H9 (cell line): ENCODE data around the gene ITGA11. TPM values are rescaled to one million over a fixed set of nuclear protein-coding genes. Genes with fewer than 3 reads are reported as not detected.

Experiments used
- DNase-seq: peaks from one replicate; pipeline ENCODE4 v3.0.0-alpha.2; 2017
- H2AFZ ChIP-seq: one replicate; pipeline ENCODE4 v1.6.1; 2013; ENCODE audit warnings: mild to moderate bottlenecking, low read length, control low read depth, moderate library complexity
- H2AK5ac ChIP-seq: 2 replicates; pipeline ENCODE4 v1.6.1; 2013; ENCODE audit warnings: low read length, control low read depth, mixed read lengths; ENCODE audit not compliant: insufficient read length
- H2BK120ac ChIP-seq: one replicate; pipeline ENCODE4 v1.6.1; 2013; ENCODE audit warnings: low read depth, mild to moderate bottlenecking, low read length, control low read depth, inconsistent platforms; ENCODE audit not compliant: poor library complexity, severe bottlenecking
- H2BK12ac ChIP-seq: 2 replicates; pipeline ENCODE4 v1.6.1; 2013; ENCODE audit warnings: low read length, control low read depth, mixed read lengths, low read depth; ENCODE audit not compliant: insufficient read length
- H2BK15ac ChIP-seq: 2 replicates; pipeline ENCODE4 v1.6.1; 2013; ENCODE audit warnings: low read depth, low read length, control low read depth
- H2BK20ac ChIP-seq: one replicate; pipeline ENCODE4 v1.6.1; 2013; ENCODE audit warnings: low read depth, mild to moderate bottlenecking, low read length, control low read depth, inconsistent platforms; ENCODE audit not compliant: poor library complexity, severe bottlenecking
- H2BK5ac ChIP-seq: 2 replicates; pipeline ENCODE4 v1.6.1; 2013; ENCODE audit warnings: low read length, control low read depth, mixed read lengths; ENCODE audit not compliant: insufficient read length
- H3K14ac ChIP-seq: 2 replicates; pipeline ENCODE4 v1.6.1; 2013; ENCODE audit warnings: low read length, control low read depth; ENCODE audit not compliant: insufficient read depth
- H3K18ac ChIP-seq: 2 replicates; pipeline ENCODE4 v1.6.1; 2013; ENCODE audit warnings: low read depth, mild to moderate bottlenecking, mixed read lengths, low read length, control low read depth; ENCODE audit not compliant: insufficient read length
- H3K23ac ChIP-seq: 2 replicates; pipeline ENCODE4 v1.6.1; 2013; ENCODE audit warnings: low read length, control low read depth, mixed read lengths, low read depth; ENCODE audit not compliant: insufficient read length
- H3K23me2 ChIP-seq: 2 replicates; pipeline ENCODE4 v1.6.1; 2013; ENCODE audit warnings: low read depth, mild to moderate bottlenecking, mixed read lengths, low read length, control low read depth; ENCODE audit not compliant: insufficient read length, poor library complexity, severe bottlenecking
- H3K27ac ChIP-seq: 2 replicates; pipeline ENCODE4 v1.5.1; 2013; ENCODE audit warnings: low read length, control low read depth, mixed read lengths, low read depth; ENCODE audit not compliant: insufficient read length
- H3K27me3 ChIP-seq: 2 replicates; pipeline ENCODE4 v1.6.1; 2013; ENCODE audit warnings: low read length, control low read depth, inconsistent platforms; ENCODE audit not compliant: insufficient read depth
- H3K4ac ChIP-seq: 2 replicates; pipeline ENCODE4 v1.6.1; 2013; ENCODE audit warnings: low read depth, mild to moderate bottlenecking, control low read depth, inconsistent platforms, low read length, moderate library complexity
- H3K4me1 ChIP-seq: 2 replicates; pipeline ENCODE4 v1.6.1; 2013; ENCODE audit warnings: low read length, control low read depth, inconsistent platforms; ENCODE audit not compliant: insufficient read depth
- H3K4me2 ChIP-seq: 2 replicates; pipeline ENCODE4 v1.6.1; 2013; ENCODE audit warnings: low read length, control low read depth, mixed read lengths; ENCODE audit not compliant: insufficient read length, insufficient read depth
- H3K56ac ChIP-seq: 2 replicates; pipeline ENCODE4 v1.6.1; 2013; ENCODE audit warnings: low read depth, mild to moderate bottlenecking, mixed read lengths, low read length, control low read depth; ENCODE audit not compliant: insufficient read length
- H3K79me1 ChIP-seq: 2 replicates; pipeline ENCODE4 v1.6.1; 2013; ENCODE audit warnings: low read depth, mild to moderate bottlenecking, moderate library complexity, low read length, control low read depth, inconsistent platforms; ENCODE audit not compliant: insufficient read depth, poor library complexity, severe bottlenecking
- H3K79me2 ChIP-seq: 2 replicates; pipeline ENCODE4 v1.6.1; 2013; ENCODE audit warnings: low read length, control low read depth, inconsistent platforms; ENCODE audit not compliant: insufficient read depth
- H3K9ac ChIP-seq: 2 replicates; pipeline ENCODE4 v1.6.1; 2013; ENCODE audit warnings: low read length, control low read depth, mixed read lengths; ENCODE audit not compliant: insufficient read length; ENCODE audit errors: extremely low read depth
- H3K9me3 ChIP-seq: one replicate; pipeline ENCODE4 v1.6.1; 2013; ENCODE audit warnings: low read depth, low read length, inconsistent platforms; ENCODE audit not compliant: control insufficient read depth
- H3T11ph ChIP-seq: one replicate; pipeline ENCODE4 v1.6.1; 2013; ENCODE audit warnings: mild to moderate bottlenecking, low read length, control low read depth, inconsistent platforms
- H4K20me1 ChIP-seq: one replicate; pipeline ENCODE4 v1.6.1; 2013; ENCODE audit not compliant: control insufficient read depth, insufficient read length, insufficient read depth
- H4K5ac ChIP-seq: 2 replicates; pipeline ENCODE4 v1.6.1; 2013; ENCODE audit warnings: low read depth, mild to moderate bottlenecking, mixed read lengths, low read length, control low read depth; ENCODE audit not compliant: insufficient read length
- H4K8ac ChIP-seq: replicated peaks from 2 replicates; pipeline ENCODE4 v1.6.1; 2013; ENCODE audit warnings: low read length, control low read depth, mixed read lengths, low read depth; ENCODE audit not compliant: insufficient read length
- H4K91ac ChIP-seq: 2 replicates; pipeline ENCODE4 v1.6.1; 2013; ENCODE audit warnings: low read depth, mild to moderate bottlenecking, moderate library complexity, mixed read lengths, low read length, control low read depth; ENCODE audit not compliant: insufficient read length
- H3K27ac Mint-ChIP-seq, 3 experiments: 2 replicates in 2 of 3; 3 replicates in 1 of 3; pipeline ENCODE4 v1.8.0; 2020 to 2021; ENCODE audit warnings: mixed read lengths in 3 of 3, mild to moderate bottlenecking in 1 of 3, moderate library complexity in 1 of 3
- H3K27me3 Mint-ChIP-seq: 2 replicates; pipeline ENCODE4 v1.8.0; 2021; ENCODE audit warnings: low read depth, mild to moderate bottlenecking, moderate library complexity, mixed read lengths
- H3K36me3 Mint-ChIP-seq, 3 experiments: 2 replicates in 2 of 3; 3 replicates in 1 of 3; pipeline ENCODE4 v1.8.0; 2020 to 2021; ENCODE audit warnings: low read depth in 3 of 3, mixed read lengths in 3 of 3; ENCODE audit not compliant: insufficient read depth in 1 of 3
- H3K4me1 Mint-ChIP-seq, 2 experiments: 2 replicates each; pipeline ENCODE4 v1.8.0; 2020; ENCODE audit warnings: mixed read lengths in 2 of 2
- H3K4me3 Mint-ChIP-seq, 2 experiments: 2 replicates in 1 of 2; 3 replicates in 1 of 2; pipeline ENCODE4 v1.8.0; 2020 to 2021; ENCODE audit warnings: mild to moderate bottlenecking in 2 of 2, mixed read lengths in 2 of 2, moderate library complexity in 1 of 2
- H3K9me3 Mint-ChIP-seq, 2 experiments: 2 replicates in 1 of 2; 3 replicates in 1 of 2; pipeline ENCODE4 v1.8.0; 2020; ENCODE audit warnings: mild to moderate bottlenecking in 2 of 2, mixed read lengths in 2 of 2, moderate library complexity in 1 of 2
- WGBS: extraction: QIAGEN DNeasy Blood & Tissue Kit; methylation state at CpG from one replicate; pipeline ENCODE4 v1.1.7; 2013; ENCODE audit warnings: missing lambda C conversion rate, low lambda C conversion rate, mixed read lengths; ENCODE audit not compliant: insufficient read length; ENCODE audit errors: extremely low coverage; 5-methylcytosine and 5-hydroxymethylcytosine counted together
- total RNA-seq: library from RNA; stranded (reverse); gene quantifications from 2 replicates; pipeline ENCODE4 v1.2.1, GENCODE V29; 2021
- TF ChIP-seq, protein P1 (sequence below): fragments of 200-600 bp; sonication (generic); conservative IDR thresholded peaks from 3 replicates; pipeline ENCODE4 v1.8.0; 2021; ENCODE audit warnings: antibody characterized with exemption, mild to moderate bottlenecking

Gene ITGA11
- total RNA-seq, 1 experiment from 2014 or later = 0.07 TPM

DNA sequence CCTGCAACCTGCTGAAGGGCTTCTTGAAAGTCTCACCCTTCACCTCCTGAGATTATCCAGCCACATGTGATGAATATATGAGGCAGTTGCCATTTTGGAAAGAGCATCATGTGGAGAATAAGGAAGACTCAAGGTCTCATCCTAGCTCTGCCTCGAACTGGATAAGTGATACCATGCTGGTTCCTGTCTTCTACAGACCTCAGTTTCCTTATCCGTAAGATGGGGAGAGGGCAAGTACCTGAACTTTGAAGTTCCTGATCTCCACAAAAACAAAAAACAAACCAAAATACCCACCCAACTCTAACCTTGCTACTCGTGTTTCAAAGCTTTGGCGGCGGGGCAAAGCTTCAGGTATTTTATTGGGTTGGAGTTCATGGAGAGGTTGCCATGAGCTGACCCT is 31.5 kb upstream of the ITGA11 start:
- no peak overlapping the region for H2BK15ac ChIP-seq
- no peak overlapping the region for H2AFZ ChIP-seq
- H3T11ph ChIP-seq = no peak overlapping the region
- H3K23ac ChIP-seq = no peak overlapping the region
- H3K4ac ChIP-seq = no peak overlapping the region
- Mint-ChIP-seq H3K27ac (no peak overlapping the region), H3K9me3 (peaks cover 0 to 5% of the 10 kb centered on the region in 2 experiments; a peak in 2 of 5 replicates), H3K27me3 (peaks cover 15% of the 10 kb centered on the region; the same call in 1 of the 2 replicates), H3K4me3 (no peak overlapping the region), H3K36me3 (no peaks in the 10 kb centered on the region), H3K4me1 (0 out of 4 replicates have a peak, but pooled peaks cover 0 to 3% of the 10 kb centered on the region in 2 experiments)
- H2AK5ac ChIP-seq = no peak overlapping the region
- no peak overlapping the region for H3K14ac ChIP-seq
- no peak overlapping the region for H3K4me2 ChIP-seq
- no peaks in the 10 kb centered on the region for H3K79me2 ChIP-seq
- no peaks in the 10 kb centered on the region for H3K79me1 ChIP-seq
- H2BK5ac ChIP-seq = no peak overlapping the region
- no peaks in the 10 kb centered on the region for H3K27me3 ChIP-seq
- H4K20me1 ChIP-seq = no peaks in the 10 kb centered on the region
- no peak for DNase-seq
- H3K9me3 ChIP-seq = no peaks in the 10 kb centered on the region
- H2BK20ac ChIP-seq = no peak overlapping the region
- H3K9ac ChIP-seq = no peak overlapping the region
- H3K4me1 ChIP-seq = no peaks in the 10 kb centered on the region
- no peaks in the 10 kb centered on the region for H3K23me2 ChIP-seq
- H4K8ac ChIP-seq = no peak overlapping the region
- no peak overlapping the region for H4K91ac ChIP-seq
- no peak overlapping the region for H4K5ac ChIP-seq
- TF ChIP-seq, protein P1, sequence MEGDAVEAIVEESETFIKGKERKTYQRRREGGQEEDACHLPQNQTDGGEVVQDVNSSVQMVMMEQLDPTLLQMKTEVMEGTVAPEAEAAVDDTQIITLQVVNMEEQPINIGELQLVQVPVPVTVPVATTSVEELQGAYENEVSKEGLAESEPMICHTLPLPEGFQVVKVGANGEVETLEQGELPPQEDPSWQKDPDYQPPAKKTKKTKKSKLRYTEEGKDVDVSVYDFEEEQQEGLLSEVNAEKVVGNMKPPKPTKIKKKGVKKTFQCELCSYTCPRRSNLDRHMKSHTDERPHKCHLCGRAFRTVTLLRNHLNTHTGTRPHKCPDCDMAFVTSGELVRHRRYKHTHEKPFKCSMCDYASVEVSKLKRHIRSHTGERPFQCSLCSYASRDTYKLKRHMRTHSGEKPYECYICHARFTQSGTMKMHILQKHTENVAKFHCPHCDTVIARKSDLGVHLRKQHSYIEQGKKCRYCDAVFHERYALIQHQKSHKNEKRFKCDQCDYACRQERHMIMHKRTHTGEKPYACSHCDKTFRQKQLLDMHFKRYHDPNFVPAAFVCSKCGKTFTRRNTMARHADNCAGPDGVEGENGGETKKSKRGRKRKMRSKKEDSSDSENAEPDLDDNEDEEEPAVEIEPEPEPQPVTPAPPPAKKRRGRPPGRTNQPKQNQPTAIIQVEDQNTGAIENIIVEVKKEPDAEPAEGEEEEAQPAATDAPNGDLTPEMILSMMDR = no peak
- no CpG with 5 or more reads among the region's 5 CpGs for WGBS
- no peak overlapping the region for H3K18ac ChIP-seq
- H2BK120ac ChIP-seq = no peak overlapping the region
- no peak overlapping the region for H3K27ac ChIP-seq
- H2BK12ac ChIP-seq = no peak overlapping the region
- no peak overlapping the region for H3K56ac ChIP-seq
